B cell (primary cell): ENCODE results near the gene ZNF618. TPM values are rescaled to one million over a fixed set of nuclear protein-coding genes. Genes with fewer than 3 reads are reported as not detected.

Experiments used
- ATAC-seq: fragments of 200-7000 bp; cut with Tn5 transposase; one replicate; pipeline ENCODE4 v1.10.0; 2021; ENCODE audit warnings: low read depth, mild to moderate bottlenecking, moderate number of reproducible peaks, moderate library complexity
- CTCF ChIA-PET: fragments of 350-600 bp; sonication (Branson Sonifier 250); formaldehyde crosslinking; loops from one replicate; lab custom pipeline; 2021; ENCODE audit warnings: antibody characterized with exemption, inconsistent platforms; lab: Charles Lee
- POLR2A ChIA-PET: fragments of 350-600 bp; sonication (Branson Sonifier 250); formaldehyde crosslinking; loops from one replicate; lab custom pipeline; 2021; ENCODE audit warnings: antibody characterized with exemption; lab: Charles Lee
- DNase-seq: peaks from one replicate; pipeline ENCODE4 v3.0.0; 2013
- H2AFZ ChIP-seq: 2 replicates; pipeline ENCODE4 v1.6.1; 2012; ENCODE audit warnings: mild to moderate bottlenecking, low read depth, low read length; ENCODE audit not compliant: insufficient read depth, poor library complexity, severe bottlenecking
- H3K27ac ChIP-seq, 2 donors: 1 replicate in 1 of 2; 2 replicates in 1 of 2; pipeline ENCODE4 v1.5.1; 2012 to 2013; ENCODE audit warnings: low read length in 2 of 2, mild to moderate bottlenecking in 2 of 2, moderate library complexity in 1 of 2
- H3K27me3 ChIP-seq, 4 experiments: fragments of 200-600 bp in 1 of 4; sonication (generic) in 1 of 4; replicated peaks in 1 of 4; 1 replicate in 2 of 4; 2 replicates in 2 of 4; pipeline versions ENCODE4 v1.6.1 to v1.7.0; 2013 to 2016; ENCODE audit warnings: low read length in 3 of 4, mild to moderate bottlenecking in 2 of 4, mixed read lengths in 1 of 4, moderate library complexity in 1 of 4; ENCODE audit not compliant: insufficient read depth in 4 of 4, control insufficient read depth in 3 of 4; ENCODE audit errors: control extremely low read depth in 1 of 4
- H3K36me3 ChIP-seq, 2 experiments: replicated peaks in 1 of 2; 1 replicate in 1 of 2; 2 replicates in 1 of 2; pipeline versions ENCODE4 v1.6.1 to v1.7.1; 2013; ENCODE audit warnings: low read length in 1 of 2; ENCODE audit not compliant: insufficient read depth in 2 of 2, control insufficient read depth in 1 of 2; ENCODE audit errors: control extremely low read depth in 1 of 2, extremely low read depth in 1 of 2
- H3K4me1 ChIP-seq, 2 donors: fragments of 200-600 bp in 1 of 2; sonication (generic) in 1 of 2; 1 replicate in 1 of 2; 2 replicates in 1 of 2; pipeline versions ENCODE4 v1.5.1 to v1.6.1; 2013 to 2017; ENCODE audit warnings: low read length in 2 of 2; ENCODE audit not compliant: control insufficient read depth in 2 of 2, insufficient read depth in 2 of 2
- H3K4me2 ChIP-seq: replicated peaks from 2 replicates; pipeline ENCODE3; 2012; ENCODE audit warnings: mild to moderate bottlenecking, low read depth, low read length; ENCODE audit not compliant: poor library complexity, severe bottlenecking
- H3K4me3 ChIP-seq, 5 experiments: fragments of 200-600 bp in 1 of 5; sonication (generic) in 1 of 5; 1 replicate in 3 of 5; 2 replicates in 2 of 5; pipeline versions ENCODE4 v1.5.1 to v1.7.0; 2011 to 2016; ENCODE audit warnings: low read length in 4 of 5, mild to moderate bottlenecking in 4 of 5, low read depth in 2 of 5, control low read depth in 1 of 5, moderate library complexity in 1 of 5; ENCODE audit not compliant: insufficient read depth in 1 of 5; ENCODE audit errors: control extremely low read depth in 1 of 5, extremely low read depth in 1 of 5
- H3K79me2 ChIP-seq: fragments of 200-600 bp; sonication (generic); one replicate; pipeline ENCODE4 v1.6.0; 2016; ENCODE audit warnings: low read length; ENCODE audit not compliant: control insufficient read depth, insufficient read depth
- H3K9ac ChIP-seq: fragments of 200-600 bp; sonication (generic); 2 replicates; pipeline ENCODE4 v1.6.1; 2017; ENCODE audit warnings: mild to moderate bottlenecking, low read length, moderate library complexity
- H3K9me3 ChIP-seq, 3 donors: one replicate each; pipeline versions ENCODE4 v1.6.1 to v1.7.1; 2013; ENCODE audit warnings: low read length in 2 of 3; ENCODE audit not compliant: control insufficient read depth in 2 of 3, insufficient read depth in 1 of 3; ENCODE audit errors: control extremely low read depth in 1 of 3
- H4K20me1 ChIP-seq: 2 replicates; pipeline ENCODE4 v1.6.0; 2012; ENCODE audit warnings: mild to moderate bottlenecking, low read length; ENCODE audit not compliant: insufficient read depth, control insufficient read depth, poor library complexity, severe bottlenecking
- H3K27ac Mint-ChIP-seq: one replicate; pipeline ENCODE4 v1.8.0; 2021; ENCODE audit warnings: mixed read lengths
- H3K27me3 Mint-ChIP-seq: one replicate; pipeline ENCODE4 v1.8.0; 2021; ENCODE audit warnings: mixed read lengths
- H3K4me1 Mint-ChIP-seq: one replicate; pipeline ENCODE4 v1.8.0; 2021; ENCODE audit warnings: mixed read lengths
- H3K4me3 Mint-ChIP-seq: one replicate; pipeline ENCODE4 v1.8.0; 2021; ENCODE audit warnings: mixed read lengths
- H3K9me3 Mint-ChIP-seq: one replicate; pipeline ENCODE4 v1.8.0; 2022; ENCODE audit warnings: mixed read lengths; ENCODE audit not compliant: insufficient read depth
- EZH2 ChIP-seq: IDR thresholded peaks from 2 replicates; pipeline ENCODE4 v1.6.1; 2012; ENCODE audit warnings: borderline replicate concordance, low read depth, mild to moderate bottlenecking, moderate library complexity, low read length; ENCODE audit not compliant: insufficient read depth, poor library complexity, severe bottlenecking
- WGBS: methylation state at CpG from one replicate; pipeline ENCODE4 v1.1.5; 2013; ENCODE audit warnings: missing lambda C conversion rate; ENCODE audit not compliant: insufficient coverage; 5-methylcytosine and 5-hydroxymethylcytosine counted together
- intact Hi-C: fragments of 100-400 bp; cut with micrococcal nuclease; formaldehyde crosslinking; loops from one replicate; pipeline ENCODE4 v1.10.0; 2022
- polyA plus RNA-seq: library from polyadenylated mRNA; depleted of rRNA; stranded (reverse); fragments of >200 nt; gene quantifications from 2 replicates; pipeline ENCODE4 v1.2.3, GENCODE V29; 2012
- total RNA-seq, 2 donors: library from RNA; stranded (reverse); fragments of 120-200 nt in 1 of 2; gene quantifications; 1 replicate in 1 of 2; 2 replicates in 1 of 2; pipeline versions ENCODE4 v1.2.3 to v1.2.4, GENCODE V29; 2013 to 2022
- TF ChIP-seq, protein P1 (sequence below): fragments of 200-600 bp; IDR thresholded peaks from one replicate; pipeline ENCODE4 v1.8.0; 2022; ENCODE audit warnings: antibody characterized with exemption, mild to moderate bottlenecking

The ZNF618 gene
- total and polyA plus RNA-seq, 2 donors (not counting 1 experiment from before 2014, with no cell fraction given): 1.4 to 2.5 TPM

DNA sequence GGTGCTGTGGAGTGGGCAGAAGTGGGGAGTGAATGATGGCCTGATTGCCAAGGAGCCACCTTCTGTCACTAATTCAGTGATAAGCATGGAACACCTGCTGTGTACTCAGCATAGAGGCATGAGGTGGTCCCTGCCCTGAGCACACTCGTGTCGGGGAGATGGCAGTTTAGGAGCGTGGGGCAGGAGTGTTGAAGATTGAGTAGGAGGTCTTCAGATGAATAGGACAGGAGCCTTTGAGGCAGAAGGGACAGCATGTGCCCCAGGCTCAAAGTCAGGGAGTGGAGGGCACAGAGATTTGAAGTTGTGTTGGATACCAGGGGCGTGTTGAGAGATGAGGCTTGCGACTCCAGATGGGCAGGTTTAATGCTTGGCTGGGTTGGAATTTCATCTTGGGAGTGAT lies 55.0 kb downstream of the ZNF618 start:
- H3K4me3 Mint-ChIP-seq: no peak overlapping the region
- WGBS: 97% methylated on average over 5 of the region's 5 CpGs
- TF ChIP-seq, protein P1, sequence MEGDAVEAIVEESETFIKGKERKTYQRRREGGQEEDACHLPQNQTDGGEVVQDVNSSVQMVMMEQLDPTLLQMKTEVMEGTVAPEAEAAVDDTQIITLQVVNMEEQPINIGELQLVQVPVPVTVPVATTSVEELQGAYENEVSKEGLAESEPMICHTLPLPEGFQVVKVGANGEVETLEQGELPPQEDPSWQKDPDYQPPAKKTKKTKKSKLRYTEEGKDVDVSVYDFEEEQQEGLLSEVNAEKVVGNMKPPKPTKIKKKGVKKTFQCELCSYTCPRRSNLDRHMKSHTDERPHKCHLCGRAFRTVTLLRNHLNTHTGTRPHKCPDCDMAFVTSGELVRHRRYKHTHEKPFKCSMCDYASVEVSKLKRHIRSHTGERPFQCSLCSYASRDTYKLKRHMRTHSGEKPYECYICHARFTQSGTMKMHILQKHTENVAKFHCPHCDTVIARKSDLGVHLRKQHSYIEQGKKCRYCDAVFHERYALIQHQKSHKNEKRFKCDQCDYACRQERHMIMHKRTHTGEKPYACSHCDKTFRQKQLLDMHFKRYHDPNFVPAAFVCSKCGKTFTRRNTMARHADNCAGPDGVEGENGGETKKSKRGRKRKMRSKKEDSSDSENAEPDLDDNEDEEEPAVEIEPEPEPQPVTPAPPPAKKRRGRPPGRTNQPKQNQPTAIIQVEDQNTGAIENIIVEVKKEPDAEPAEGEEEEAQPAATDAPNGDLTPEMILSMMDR: no peak
- no peak for TF ChIP-seq EZH2

DNA sequence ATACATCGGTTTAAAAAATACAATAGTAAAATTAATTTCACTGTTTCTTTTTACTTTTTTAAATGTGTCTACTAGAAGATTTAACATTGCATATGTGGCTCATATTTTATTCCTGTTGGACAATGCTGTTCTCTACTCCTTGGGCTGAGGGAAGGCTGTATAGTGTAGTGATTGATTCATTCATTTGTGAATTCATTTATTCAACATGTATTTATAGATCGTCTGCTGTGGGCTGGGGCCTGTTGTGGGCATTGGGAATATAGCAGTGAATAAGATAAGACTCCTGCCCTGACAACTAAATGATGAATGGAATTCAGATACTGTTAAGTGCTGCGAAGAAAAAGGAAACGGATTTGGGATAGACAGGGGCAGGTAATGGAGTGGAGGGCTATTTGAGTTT lies 55.7 kb downstream of the ZNF618 start:
- TF ChIP-seq, protein P1: no peak
- TF ChIP-seq EZH2: no peak
- Histone ChIP-seq H3K4me1 (no peaks in the 10 kb centered on the region), H4K20me1 (no peaks in the 10 kb centered on the region), H3K4me2 (no peak overlapping the region), H3K27ac (no peak overlapping the region), H3K4me3 (no peak overlapping the region), H3K36me3 (no peaks in the 10 kb centered on the region), H3K9ac (no peak overlapping the region), H2AFZ (no peak overlapping the region), H3K79me2 (no peaks in the 10 kb centered on the region), H3K9me3 (peaks cover 4 to 11% (median 8%) of the 10 kb centered on the region in 3 donors), H3K27me3 (no peaks in the 10 kb centered on the region)
- ATAC-seq: no peak
- DNase-seq: no peak
- intact Hi-C loops: no loop called here
- Mint-ChIP-seq H3K9me3 (peaks cover 2% of the 10 kb centered on the region), H3K4me1 (no peaks in the 10 kb centered on the region), H3K27me3 (no peaks in the 10 kb centered on the region), H3K4me3 (no peak overlapping the region), H3K27ac (no peak overlapping the region)
- POLR2A ChIA-PET: no interaction called here
- WGBS: 85% methylated on average over 2 of the region's 4 CpGs
- CTCF ChIA-PET: no interaction called here

More for the DNA sequence above, 55.0 kb downstream of the ZNF618 start:
- H3K4me3 ChIP-seq: no peak overlapping the region
- H3K27me3 ChIP-seq: no peaks in the 10 kb centered on the region
- no peak overlapping the region for H2AFZ ChIP-seq
- DNase-seq: no peak
- CTCF ChIA-PET: no interaction called here
- peaks cover 4 to 11% (median 8%) of the 10 kb centered on the region in 3 donors for H3K9me3 ChIP-seq
- no peaks in the 10 kb centered on the region for H3K4me1 Mint-ChIP-seq
- no peaks in the 10 kb centered on the region for H3K27me3 Mint-ChIP-seq
- peaks cover 2% of the 10 kb centered on the region for H3K9me3 Mint-ChIP-seq
- H3K27ac ChIP-seq: no peak overlapping the region
- no peaks in the 10 kb centered on the region for H4K20me1 ChIP-seq
- H3K27ac Mint-ChIP-seq: no peak overlapping the region
- POLR2A ChIA-PET: no interaction called here
- no peaks in the 10 kb centered on the region for H3K4me1 ChIP-seq
- intact Hi-C loops: no loop called here
- H3K79me2 ChIP-seq: no peaks in the 10 kb centered on the region
- no peak for ATAC-seq
- no peaks in the 10 kb centered on the region for H3K36me3 ChIP-seq
- H3K9ac ChIP-seq: no peak overlapping the region
- no peak overlapping the region for H3K4me2 ChIP-seq
